ENCODE results near the gene HPGD. TPM values are rescaled to one million over a fixed set of nuclear protein-coding genes. Genes with fewer than 3 reads are reported as not detected.

HPGD gene
- total and polyA plus RNA-seq, 12 donors, result 3.6 to 443 (median 18.4) TPM

DNA sequence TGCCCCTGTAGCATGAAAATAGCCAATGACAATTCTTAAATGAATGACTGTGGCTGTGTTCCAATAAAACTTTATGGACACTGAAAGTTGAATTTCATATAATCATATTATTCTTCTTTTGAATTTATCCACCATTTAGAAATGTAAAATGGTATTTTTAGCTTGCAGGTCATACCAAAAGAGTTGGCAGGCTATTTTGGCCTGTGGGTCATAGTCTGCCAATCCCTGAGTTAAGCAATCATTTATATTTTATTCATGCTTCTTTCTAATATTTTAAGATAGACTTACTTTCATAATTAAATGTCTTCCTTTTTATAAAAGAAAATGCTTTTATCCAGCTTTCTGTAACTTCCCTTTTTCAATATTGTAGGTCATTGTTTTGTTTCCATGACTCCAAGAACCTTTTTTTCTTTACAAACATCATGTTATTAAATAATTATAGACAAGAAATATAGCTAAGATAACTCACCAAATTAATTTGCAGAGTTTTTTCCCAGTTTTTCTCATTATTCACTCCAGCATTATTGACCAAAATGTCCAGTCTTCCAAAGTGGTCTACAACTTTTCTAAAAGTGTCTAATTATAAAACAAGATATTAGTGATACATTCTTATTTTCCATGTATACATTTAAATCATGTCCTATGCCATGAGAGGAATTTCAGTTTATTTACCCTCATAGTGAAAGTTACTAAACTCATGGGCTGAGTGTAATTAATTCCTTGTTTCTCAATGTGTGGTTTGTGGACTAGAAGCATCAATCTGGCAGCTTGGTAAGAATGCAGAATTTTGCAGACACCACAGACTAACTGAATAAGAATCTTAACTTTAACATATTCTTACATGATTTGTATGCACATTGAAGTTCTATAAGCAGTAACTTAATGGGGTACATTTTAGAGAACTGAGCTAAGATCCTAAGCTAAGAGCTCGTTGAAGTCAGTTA is 4.5 kb downstream of the HPGD start:
- no peaks in the 10 kb centered on the region for H3K9me3 ChIP-seq (replicated peaks in 1 of 3)
- DNase-seq, result no peak
- intact Hi-C loops (cut with DNase I), result no loop called here
- no peaks in the 10 kb centered on the region for H3K36me3 ChIP-seq (replicated peaks in 1 of 2)
- 71 to 86% (median 81%) methylated on average over 1 of the region's 1 CpG for WGBS, 4 donors
- peaks cover 4 to 8% of the 10 kb centered on the region in 2 donors for H3K4me1 ChIP-seq (replicated peaks in 1 of 2)
- TF ChIP-seq, protein P1, sequence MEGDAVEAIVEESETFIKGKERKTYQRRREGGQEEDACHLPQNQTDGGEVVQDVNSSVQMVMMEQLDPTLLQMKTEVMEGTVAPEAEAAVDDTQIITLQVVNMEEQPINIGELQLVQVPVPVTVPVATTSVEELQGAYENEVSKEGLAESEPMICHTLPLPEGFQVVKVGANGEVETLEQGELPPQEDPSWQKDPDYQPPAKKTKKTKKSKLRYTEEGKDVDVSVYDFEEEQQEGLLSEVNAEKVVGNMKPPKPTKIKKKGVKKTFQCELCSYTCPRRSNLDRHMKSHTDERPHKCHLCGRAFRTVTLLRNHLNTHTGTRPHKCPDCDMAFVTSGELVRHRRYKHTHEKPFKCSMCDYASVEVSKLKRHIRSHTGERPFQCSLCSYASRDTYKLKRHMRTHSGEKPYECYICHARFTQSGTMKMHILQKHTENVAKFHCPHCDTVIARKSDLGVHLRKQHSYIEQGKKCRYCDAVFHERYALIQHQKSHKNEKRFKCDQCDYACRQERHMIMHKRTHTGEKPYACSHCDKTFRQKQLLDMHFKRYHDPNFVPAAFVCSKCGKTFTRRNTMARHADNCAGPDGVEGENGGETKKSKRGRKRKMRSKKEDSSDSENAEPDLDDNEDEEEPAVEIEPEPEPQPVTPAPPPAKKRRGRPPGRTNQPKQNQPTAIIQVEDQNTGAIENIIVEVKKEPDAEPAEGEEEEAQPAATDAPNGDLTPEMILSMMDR (IDR thresholded peaks at IDR 0.05), result no peak
- no peak for TF ChIP-seq POLR2A (IDR thresholded peaks at IDR 0.05)
- no peaks in the 10 kb centered on the region for H3K27me3 ChIP-seq
- no peak overlapping the region for H3K4me3 ChIP-seq
- H3K27ac ChIP-seq, result no peak overlapping the region

DNA sequence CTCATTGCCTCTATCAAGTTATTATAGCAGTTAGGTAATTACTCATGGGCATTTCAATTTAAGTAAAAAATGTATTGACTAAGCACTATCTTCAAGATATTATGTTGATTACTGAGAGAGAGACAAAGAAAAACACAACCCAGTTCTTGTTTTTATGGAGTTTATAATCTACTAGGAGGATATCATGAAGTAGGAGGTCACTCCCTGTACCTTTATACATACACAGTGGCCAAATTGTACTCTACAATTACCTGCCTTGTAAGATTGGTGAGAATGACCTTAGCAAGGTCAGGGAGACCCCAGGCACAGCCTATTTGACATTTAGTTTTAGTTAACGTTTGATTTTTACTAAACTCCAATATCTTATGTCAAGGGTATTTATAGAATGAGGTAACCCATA is 5.5 kb downstream of the HPGD start:
- TF ChIP-seq, protein P1 (IDR thresholded peaks at IDR 0.05), result no peak
- TF ChIP-seq POLR2A (IDR thresholded peaks at IDR 0.05), result no peak
- intact Hi-C loops (cut with DNase I), result no loop called here

GRCh38 chr4:174516345-174516744 is 5.9 kb downstream of the HPGD start:
- Histone ChIP-seq H3K27me3 (no peaks in the 10 kb centered on the region), H3K27ac (no peak overlapping the region), H3K9me3 (replicated peaks in 1 of 3) (no peaks in the 10 kb centered on the region), H3K36me3 (replicated peaks in 1 of 2) (no peaks in the 10 kb centered on the region), H3K4me3 (no peak overlapping the region), H3K4me1 (replicated peaks in 1 of 2) (no peaks in the 10 kb centered on the region)
- DNase-seq, result no peak
- no peak for TF ChIP-seq POLR2A (IDR thresholded peaks at IDR 0.05)
- WGBS, 4 donors, result 63 to 86% (median 84%) methylated on average over 1 of the region's 1 CpG
- intact Hi-C loops (cut with DNase I), result no loop called here

More for the DNA sequence above, 5.5 kb downstream of the HPGD start:
- Histone ChIP-seq H3K4me3 (no peak overlapping the region), H3K9me3 (replicated peaks in 1 of 3) (no peaks in the 10 kb centered on the region), H3K4me1 (replicated peaks in 1 of 2) (peaks cover 3% of the 10 kb centered on the region in 2 donors), H3K27me3 (no peaks in the 10 kb centered on the region), H3K27ac (no peak overlapping the region), H3K36me3 (replicated peaks in 1 of 2) (no peaks in the 10 kb centered on the region)
- no peak for DNase-seq
- 45 to 74% (median 57%) methylated on average over 1 of the region's 1 CpG for WGBS, 4 donors

DNA sequence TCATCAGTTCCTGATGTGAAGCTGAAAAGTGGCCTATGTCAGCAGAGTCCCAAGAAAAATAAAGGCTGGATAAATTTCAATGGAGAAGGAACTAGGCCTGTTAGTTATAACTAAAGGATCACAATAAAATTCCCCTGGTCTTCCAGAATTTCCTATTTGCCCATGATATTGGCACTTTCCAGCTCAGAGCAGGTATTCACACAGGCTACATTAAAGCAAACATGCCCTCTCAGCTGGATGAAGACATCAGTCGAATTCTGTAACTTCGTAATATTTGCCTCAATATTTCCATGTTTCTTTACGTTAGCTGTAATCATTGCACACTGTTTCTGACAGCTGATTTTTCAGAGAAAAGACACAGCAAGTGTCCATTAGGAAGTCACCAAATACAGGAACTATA is 9.5 kb downstream of the HPGD start:
- Histone ChIP-seq H3K27me3 (no peaks in the 10 kb centered on the region), H3K4me3 (no peak overlapping the region), H3K9me3 (replicated peaks in 1 of 3) (no peaks in the 10 kb centered on the region), H3K36me3 (replicated peaks in 1 of 2) (no peaks in the 10 kb centered on the region), H3K27ac (no peak overlapping the region), H3K4me1 (replicated peaks in 1 of 2) (no peaks in the 10 kb centered on the region)
- DNase-seq, result no peak
- 60 to 75% (median 63%) methylated on average over 3 of the region's 3 CpGs for WGBS, 4 donors
- intact Hi-C loops (cut with DNase I), result no loop called here
- TF ChIP-seq, protein P1 (IDR thresholded peaks at IDR 0.05), result no peak
- no peak for TF ChIP-seq POLR2A (IDR thresholded peaks at IDR 0.05)
